HEK293 (cell line): ENCODE data around the gene CELSR3.

Experiments used
- CTCF ChIA-PET: fragments of 350-600 bp; formaldehyde crosslinking; extraction: SDS; loops from one replicate; lab custom pipeline; 2021; ENCODE audit warnings: antibody characterized with exemption; lab: Yijun Ruan, JAX
- POLR2A ChIA-PET: fragments of 300-600 bp; formaldehyde crosslinking; extraction: SDS; loops from one replicate; lab custom pipeline; 2020; ENCODE audit warnings: antibody characterized with exemption, inconsistent platforms; lab: Yijun Ruan, JAX
- H3K27ac ChIP-seq: fragments of 200-500 bp; sonication (Bioruptor generic); 2 replicates; pipeline ENCODE4 v1.5.1; 2014; ENCODE audit warnings: low read depth, low read length, control low read depth, inconsistent platforms; ENCODE audit errors: extremely low read depth
- H3K36me3 ChIP-seq, 2 experiments: fragments of 200-500 bp in 1 of 2; sonication (Bioruptor generic) in 1 of 2; 1 replicate in 1 of 2; 2 replicates in 1 of 2; pipeline ENCODE4 v1.5.1; 2014 to 2017; ENCODE audit warnings: inconsistent platforms in 2 of 2, low read length in 2 of 2; ENCODE audit not compliant: control insufficient read depth in 2 of 2, insufficient read depth in 1 of 2
- H3K4me1 ChIP-seq: fragments of 200-500 bp; sonication (Bioruptor generic); 2 replicates; pipeline ENCODE4 v1.5.1; 2014; ENCODE audit warnings: mild to moderate bottlenecking, low read length, inconsistent platforms; ENCODE audit not compliant: control insufficient read depth, insufficient read depth
- H3K4me3 ChIP-seq: 2 replicates; pipeline ENCODE4 v1.5.1; 2011; ENCODE audit warnings: low read depth, mild to moderate bottlenecking, control low read depth, low read length, moderate library complexity
- H3K9me3 ChIP-seq: fragments of 200-500 bp; sonication (Bioruptor generic); 2 replicates; pipeline ENCODE4 v1.5.1; 2014; ENCODE audit warnings: low read depth, low read length, inconsistent platforms; ENCODE audit not compliant: control insufficient read depth, insufficient read depth
- AEBP2 ChIP-seq: fragments of 450-650 bp; formaldehyde crosslinking; IDR thresholded peaks from 2 replicates; pipeline ENCODE4 v1.5.1; 2016; ENCODE audit warnings: missing biosample characterization, missing genetic modification characterization, borderline replicate concordance
- BCL6B ChIP-seq: fragments of 450-650 bp; formaldehyde crosslinking; IDR thresholded peaks from 2 replicates; pipeline ENCODE4 v1.5.1; 2017; ENCODE audit warnings: missing biosample characterization, missing genetic modification characterization
- GLIS2 ChIP-seq: fragments of 450-650 bp; formaldehyde crosslinking; IDR thresholded peaks from 2 replicates; pipeline ENCODE4 v1.5.1; 2016; ENCODE audit warnings: missing biosample characterization, missing genetic modification characterization
- HOXC10 ChIP-seq: sonication (generic); formaldehyde crosslinking; IDR thresholded peaks from 2 replicates; pipeline ENCODE4 v1.8.1; 2023; ENCODE audit warnings: mild to moderate bottlenecking, missing genetic modification reagents
- IKZF3 ChIP-seq: fragments of 450-650 bp; IDR thresholded peaks from 2 replicates; pipeline ENCODE4 v1.5.0; 2018; ENCODE audit warnings: missing biosample characterization, mild to moderate bottlenecking, missing genetic modification characterization, moderate library complexity
- PRDM4 ChIP-seq: fragments of 450-650 bp; formaldehyde crosslinking; IDR thresholded peaks from 2 replicates; pipeline ENCODE4 v1.5.1; 2017; ENCODE audit warnings: missing biosample characterization, missing genetic modification characterization
- SP7 ChIP-seq: fragments of 450-650 bp; formaldehyde crosslinking; IDR thresholded peaks from 2 replicates; pipeline ENCODE4 v1.5.1; 2016; ENCODE audit warnings: missing biosample characterization, missing genetic modification characterization
- TCF7L2 ChIP-seq: IDR thresholded peaks from 2 replicates; pipeline ENCODE4 v1.6.1; 2011; ENCODE audit warnings: low read depth, mild to moderate bottlenecking, inconsistent platforms, low read length, moderate library complexity, borderline replicate concordance
- YY1 ChIP-seq: fragments of 450-650 bp; formaldehyde crosslinking; IDR thresholded peaks from 2 replicates; pipeline ENCODE4 v1.5.1; 2018; ENCODE audit warnings: missing biosample characterization, missing genetic modification characterization
- ZBTB6 ChIP-seq: fragments of 450-650 bp; formaldehyde crosslinking; IDR thresholded peaks from 2 replicates; pipeline ENCODE4 v1.5.1; 2017; ENCODE audit warnings: missing biosample characterization, missing genetic modification characterization
- ZNF121 ChIP-seq: fragments of 450-650 bp; formaldehyde crosslinking; IDR thresholded peaks from 2 replicates; pipeline ENCODE4 v1.5.1; 2016; ENCODE audit warnings: missing biosample characterization, missing genetic modification characterization
- ZNF146 ChIP-seq: fragments of 450-650 bp; formaldehyde crosslinking; IDR thresholded peaks from 2 replicates; pipeline ENCODE4 v1.5.1; 2016; ENCODE audit warnings: missing biosample characterization, missing genetic modification characterization
- ZNF16 ChIP-seq: fragments of 450-650 bp; formaldehyde crosslinking; IDR thresholded peaks from 2 replicates; pipeline ENCODE4 v1.5.1; 2016; ENCODE audit warnings: low read depth, missing biosample characterization, missing genetic modification characterization
- ZNF169 ChIP-seq: fragments of 450-650 bp; formaldehyde crosslinking; IDR thresholded peaks from 2 replicates; pipeline ENCODE4 v1.5.1; 2016; ENCODE audit warnings: missing biosample characterization, missing genetic modification characterization
- ZNF18 ChIP-seq: fragments of 450-650 bp; formaldehyde crosslinking; IDR thresholded peaks from 2 replicates; pipeline ENCODE4 v1.5.1; 2016; ENCODE audit warnings: missing biosample characterization, missing genetic modification characterization
- ZNF302 ChIP-seq: fragments of 450-650 bp; formaldehyde crosslinking; IDR thresholded peaks from 2 replicates; pipeline ENCODE4 v1.5.1; 2016; ENCODE audit warnings: missing biosample characterization, missing genetic modification characterization, low read depth
- ZNF354C ChIP-seq: fragments of 450-650 bp; formaldehyde crosslinking; IDR thresholded peaks from 2 replicates; pipeline ENCODE4 v1.5.1; 2016; ENCODE audit warnings: missing biosample characterization, missing genetic modification characterization, low read depth, borderline replicate concordance
- ZNF37A ChIP-seq: fragments of 450-650 bp; IDR thresholded peaks from 2 replicates; pipeline ENCODE4 v1.5.1; 2018; ENCODE audit warnings: missing biosample characterization, missing genetic modification characterization
- ZNF394 ChIP-seq: fragments of 450-650 bp; formaldehyde crosslinking; IDR thresholded peaks from 2 replicates; pipeline ENCODE4 v1.5.1; 2016; ENCODE audit warnings: missing biosample characterization, missing genetic modification characterization, mild to moderate bottlenecking, moderate library complexity, borderline replicate concordance
- ZNF530 ChIP-seq: fragments of 450-650 bp; formaldehyde crosslinking; IDR thresholded peaks from 2 replicates; pipeline ENCODE4 v1.5.1; 2016; ENCODE audit warnings: low read depth, missing biosample characterization, missing genetic modification characterization
- ZNF544 ChIP-seq: fragments of 450-650 bp; formaldehyde crosslinking; IDR thresholded peaks from 2 replicates; pipeline ENCODE4 v1.5.0; 2017; ENCODE audit warnings: missing biosample characterization, missing genetic modification characterization
- ZNF623 ChIP-seq: fragments of 450-650 bp; formaldehyde crosslinking; IDR thresholded peaks from 2 replicates; pipeline ENCODE4 v1.5.1; 2016; ENCODE audit warnings: missing biosample characterization, missing genetic modification characterization
- ZNF639 ChIP-seq: fragments of 450-650 bp; formaldehyde crosslinking; IDR thresholded peaks from 2 replicates; pipeline ENCODE4 v1.5.1; 2016; ENCODE audit warnings: missing biosample characterization, missing genetic modification characterization
- ZNF677 ChIP-seq: fragments of 450-650 bp; IDR thresholded peaks from 2 replicates; pipeline ENCODE4 v1.5.0; 2018; ENCODE audit warnings: missing biosample characterization, mild to moderate bottlenecking, missing genetic modification characterization, moderate library complexity
- ZNF776 ChIP-seq: fragments of 450-650 bp; formaldehyde crosslinking; IDR thresholded peaks from 2 replicates; pipeline ENCODE4 v1.5.0; 2017; ENCODE audit warnings: missing biosample characterization, missing genetic modification characterization, borderline replicate concordance
- ZNF777 ChIP-seq: fragments of 450-650 bp; formaldehyde crosslinking; IDR thresholded peaks from 2 replicates; pipeline ENCODE4 v1.5.1; 2017; ENCODE audit warnings: missing biosample characterization, missing genetic modification characterization, borderline replicate concordance
- ZXDB ChIP-seq: fragments of 450-650 bp; formaldehyde crosslinking; IDR thresholded peaks from 2 replicates; pipeline ENCODE4 v1.5.1; 2016; ENCODE audit warnings: missing biosample characterization, missing genetic modification characterization

Gene CELSR3

GRCh38 chr3:48624767-48625166, 37.9 kb downstream of the CELSR3 start:
- ChIA-PET POLR2A (interaction anchor here (1.2 kb wide), 1 partner anchor 10 kb away, joined by 7 read pairs; the partner anchor contains the start of gene SLC26A6), CTCF (no interaction called here)
- Histone ChIP-seq H3K36me3 (peaks cover 0 to 50% of the 10 kb centered on the region in 2 experiments; a peak in 1 of 3 replicates), H3K4me3 (no peak overlapping the region), H3K9me3 (no peaks in the 10 kb centered on the region), H3K27ac (no peak overlapping the region), H3K4me1 (no peaks in the 10 kb centered on the region)
- TF ChIP-seq ZNF121 (tag by site-specific recombination): no peak
- no peak for TF ChIP-seq ZNF677
- no peak for TF ChIP-seq TCF7L2
- no peak for TF ChIP-seq ZBTB6 (tag by site-specific recombination)
- no peak for TF ChIP-seq ZNF302 (tag by site-specific recombination)
- no peak for TF ChIP-seq AEBP2
- no peak for TF ChIP-seq YY1
- no peak for TF ChIP-seq ZNF37A
- no peak for TF ChIP-seq ZNF169 (tag by site-specific recombination)
- no peak for TF ChIP-seq ZNF777 (tag by site-specific recombination)
- TF ChIP-seq ZNF394: no peak
- TF ChIP-seq GLIS2 (tag by site-specific recombination): no peak
- no peak for TF ChIP-seq IKZF3 (tag by site-specific recombination)
- no peak for TF ChIP-seq ZNF354C (tag by site-specific recombination)
- TF ChIP-seq ZNF776: no peak
- no peak for TF ChIP-seq ZNF639 (tag by site-specific recombination)
- no peak for TF ChIP-seq ZNF18 (tag by site-specific recombination)
- no peak for TF ChIP-seq ZNF623 (tag by site-specific recombination)

GRCh38 chr3:48623851-48624547, 38.7 kb downstream of the CELSR3 start:
- ChIA-PET CTCF (interaction anchor here (0.5 to 0.9 kb wide), 2 partner anchors 10 to 364 kb away, joined by 3 read pairs; no protein-coding TSS in a partner anchor), POLR2A (interaction anchor here (0.6 to 1.2 kb wide), 3 partner anchors 11 to 44 kb away, joined by 5 to 9 read pairs (median 7); partner anchors contain the start of gene SLC26A6)
- Histone ChIP-seq H3K4me3 (no peak overlapping the region), H3K9me3 (no peaks in the 10 kb centered on the region), H3K27ac (no peak overlapping the region), H3K4me1 (no peaks in the 10 kb centered on the region), H3K36me3 (peaks cover 0 to 42% of the 10 kb centered on the region in 2 experiments; a peak in 1 of 3 replicates)
- TF ChIP-seq SP7 (no peak), ZNF544 (tag by site-specific recombination) (no peak), ZNF16 (tag by site-specific recombination) (no peak), BCL6B (tag by site-specific recombination) (no peak), PRDM4 (tag by site-specific recombination) (no peak), HOXC10 (no peak), ZXDB (no peak), ZNF146 (tag by site-specific recombination) (no peak), ZNF530 (tag by site-specific recombination) (no peak)
